Endothelial cell of umbilical vein (primary cell): ENCODE measurements around the gene OR2AJ1. TPM values are rescaled to one million over a fixed set of nuclear protein-coding genes. Genes with fewer than 3 reads are reported as not detected.

ENCODE experiments used
- BruUV-seq: library from RNA; stranded (reverse); fragments of 400-500 nt; replicated peaks from 2 replicates; lab custom pipeline; 2021; lab: Mats Ljungman, UMichigan
- CTCF ChIA-PET: fragments of 300-600, 350-600 bp; sonication (Branson Sonifier 250); formaldehyde crosslinking; loops from one replicate; lab custom pipeline; 2021; ENCODE audit warnings: antibody characterized with exemption, inconsistent platforms; lab: Charles Lee
- POLR2A ChIA-PET: fragments of 300-600, 350-600 bp; sonication (Branson Sonifier 250); formaldehyde crosslinking; loops from one replicate; lab custom pipeline; 2021; ENCODE audit warnings: antibody characterized with exemption, inconsistent platforms; lab: Charles Lee
- DNase-seq: peaks from one replicate; pipeline ENCODE4 v3.0.0-alpha.2; 2011; ENCODE audit warnings: low read depth, low spot score
- FAIRE-seq: peaks from 2 replicates; lab custom pipeline; 2011; peaks lifted over from hg19 to GRCh38; lab: Jason Lieb, UNC
- H2AFZ ChIP-seq: 2 replicates; pipeline ENCODE4 v1.6.0; 2012; ENCODE audit warnings: low read depth, low read length, control low read depth, inconsistent platforms
- H3K27ac ChIP-seq: 2 replicates; pipeline ENCODE4 v1.5.1; 2011; ENCODE audit warnings: low read depth, mild to moderate bottlenecking, control low read depth, low read length, moderate library complexity; ENCODE audit not compliant: insufficient read depth
- H3K27me3 ChIP-seq, 2 experiments: 2 replicates each; pipeline versions ENCODE4 v1.6.0 to v1.6.1; 2011; ENCODE audit warnings: low read length in 2 of 2, mixed read lengths in 1 of 2; ENCODE audit not compliant: control insufficient read depth in 2 of 2, insufficient read depth in 2 of 2
- H3K36me3 ChIP-seq, 2 experiments: 2 replicates in 1 of 2; 3 replicates in 1 of 2; pipeline ENCODE4 v1.5.1; 2011; ENCODE audit warnings: low read length in 2 of 2, mild to moderate bottlenecking in 1 of 2, moderate library complexity in 1 of 2; ENCODE audit not compliant: control insufficient read depth in 2 of 2, insufficient read depth in 2 of 2; ENCODE audit errors: extremely low read depth in 1 of 2
- H3K4me1 ChIP-seq: 3 replicates; pipeline ENCODE4 v1.5.1; 2011; ENCODE audit warnings: mild to moderate bottlenecking, low read length; ENCODE audit not compliant: control insufficient read depth, insufficient read depth; ENCODE audit errors: extremely low read depth
- H3K4me2 ChIP-seq: 2 replicates; pipeline ENCODE4 v1.6.1; 2011; ENCODE audit warnings: low read length, control low read depth, mixed read lengths; ENCODE audit not compliant: insufficient read depth
- H3K4me3 ChIP-seq, 3 experiments: fragments of 200-600 bp in 1 of 3; sonication (generic), shearing (Covaris generic) in 1 of 3; replicated peaks in 1 of 3; 2 replicates each; pipeline ENCODE4 v1.5.1; 2011 to 2016; ENCODE audit warnings: control low read depth in 3 of 3, low read length in 3 of 3, mild to moderate bottlenecking in 2 of 3, inconsistent platforms in 1 of 3, low read depth in 1 of 3, moderate library complexity in 1 of 3; ENCODE audit not compliant: insufficient read depth in 1 of 3
- H3K79me2 ChIP-seq: 2 replicates; pipeline ENCODE4 v1.6.0; 2012; ENCODE audit warnings: low read length, inconsistent platforms; ENCODE audit not compliant: control insufficient read depth, insufficient read depth
- H3K9ac ChIP-seq: replicated peaks from 2 replicates; pipeline ENCODE3; 2011; ENCODE audit warnings: low read length, control low read depth; ENCODE audit not compliant: insufficient read depth; ENCODE audit errors: extremely low read depth
- H3K9me1 ChIP-seq: replicated peaks from 3 replicates; pipeline ENCODE4 v1.6.0; 2011; ENCODE audit warnings: mild to moderate bottlenecking, low read length; ENCODE audit not compliant: control insufficient read depth, insufficient read depth; ENCODE audit errors: extremely low read depth
- H3K9me3 ChIP-seq: replicated peaks from 2 replicates; pipeline ENCODE4 v1.5.1; 2012; ENCODE audit warnings: low read length, inconsistent platforms; ENCODE audit not compliant: control insufficient read depth, insufficient read depth
- H4K20me1 ChIP-seq: replicated peaks from 2 replicates; pipeline ENCODE3; 2011; ENCODE audit warnings: mild to moderate bottlenecking, low read length; ENCODE audit not compliant: control insufficient read depth, insufficient read depth; ENCODE audit errors: extremely low read depth
- EZH2 ChIP-seq: IDR thresholded peaks from 2 replicates; pipeline ENCODE4 v1.6.1; 2012; ENCODE audit warnings: borderline replicate concordance, low read depth, mild to moderate bottlenecking, moderate library complexity, low read length, inconsistent platforms; ENCODE audit not compliant: severe bottlenecking
- FOS ChIP-seq: IDR thresholded peaks from 2 replicates; pipeline ENCODE4 v1.6.1; 2011; ENCODE audit warnings: mild to moderate bottlenecking, low read length, moderate library complexity, borderline replicate concordance; ENCODE audit not compliant: insufficient read depth
- GATA2 ChIP-seq: IDR thresholded peaks from 2 replicates; pipeline ENCODE4 v1.7.0; 2011; ENCODE audit warnings: low read depth, mild to moderate bottlenecking, moderate library complexity, mixed read lengths, low read length; ENCODE audit not compliant: insufficient read length, insufficient read depth
- JUN ChIP-seq: IDR thresholded peaks from 2 replicates; pipeline ENCODE4 v1.6.1; 2011; ENCODE audit warnings: borderline replicate concordance, low read depth; ENCODE audit not compliant: insufficient read length, insufficient read depth
- MYC ChIP-seq: IDR thresholded peaks from one replicate; pipeline ENCODE4 v1.6.1; 2011; ENCODE audit warnings: mild to moderate bottlenecking, low read depth, low read length
- POLR2A ChIP-seq: IDR thresholded peaks from 2 replicates; pipeline ENCODE4 v1.6.1; 2012; ENCODE audit warnings: low read depth, mild to moderate bottlenecking, control low read depth, low read length
- POLR2AphosphoS5 ChIP-seq: IDR thresholded peaks from 2 replicates; pipeline ENCODE4 v1.6.1; 2012; ENCODE audit warnings: low read depth, mild to moderate bottlenecking, control low read depth, low read length, moderate library complexity; ENCODE audit not compliant: insufficient read depth
- dilution Hi-C: fragments of 300-500 bp; cut with MboI; formaldehyde crosslinking; loops from one replicate; pipeline ENCODE4 v1.15.0; 2019; ENCODE audit warnings: low sequenced_read_pairs; ENCODE audit not compliant: extremely low pct_ligation_motif_present
- intact Hi-C: fragments of 100-400 bp; cut with micrococcal nuclease; formaldehyde crosslinking; loops from one replicate; pipeline ENCODE4 v1.10.0; 2022
- polyA plus RNA-seq, 4 experiments: library from polyadenylated mRNA; depleted of rRNA in 3 of 4; stranded (reverse) in 3 of 4; unstranded in 1 of 4; fragments of >200 nt; gene quantifications; 2 replicates each; pipeline versions ENCODE4 v1.2.1 to v1.2.3, GENCODE V29; 2011 to 2012; ENCODE audit warnings: missing spikeins in 1 of 4
- total RNA-seq: library from RNA; stranded (reverse); gene quantifications from 2 replicates; pipeline ENCODE4 v1.2.3, GENCODE V29; 2021
- TF ChIP-seq, protein P1 (sequence below), 2 donors: IDR thresholded peaks; 1 replicate in 1 of 2; 2 replicates in 1 of 2; pipeline ENCODE4 v1.5.1; 2011; ENCODE audit warnings: low read length in 2 of 2, mild to moderate bottlenecking in 2 of 2, moderate library complexity in 2 of 2, control low read depth in 1 of 2, inconsistent platforms in 1 of 2, low read depth in 1 of 2; ENCODE audit not compliant: insufficient read depth in 1 of 2; ENCODE audit errors: extremely low read depth in 1 of 2
- TF ChIP-seq, protein P2 (sequence below): IDR thresholded peaks from 2 replicates; pipeline ENCODE4 v1.6.1; 2011; ENCODE audit not compliant: insufficient read depth, insufficient read length

Gene OR2AJ1
- total and polyA plus RNA-seq, 2 donors (not counting 3 experiments of a cell fraction or from before 2014, with no cell fraction given) = not detected

DNA sequence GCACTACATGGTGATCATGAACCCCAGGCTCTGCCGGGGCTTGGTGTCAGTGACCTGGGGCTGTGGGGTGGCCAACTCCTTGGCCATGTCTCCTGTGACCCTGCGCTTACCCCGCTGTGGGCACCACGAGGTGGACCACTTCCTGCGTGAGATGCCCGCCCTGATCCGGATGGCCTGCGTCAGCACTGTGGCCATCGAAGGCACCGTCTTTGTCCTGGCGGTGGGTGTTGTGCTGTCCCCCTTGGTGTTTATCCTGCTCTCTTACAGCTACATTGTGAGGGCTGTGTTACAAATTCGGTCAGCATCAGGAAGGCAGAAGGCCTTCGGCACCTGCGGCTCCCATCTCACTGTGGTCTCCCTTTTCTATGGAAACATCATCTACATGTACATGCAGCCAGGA lies 28.7 kb upstream of the OR2AJ1 start:
- H2AFZ ChIP-seq = no peak overlapping the region
- no peaks in the 10 kb centered on the region for H3K4me1 ChIP-seq
- H3K27me3 ChIP-seq = no peaks in the 10 kb centered on the region
- DNase-seq = no peak
- peaks cover 2% of the 10 kb centered on the region for H3K9me3 ChIP-seq
- TF ChIP-seq EZH2 = no peak
- TF ChIP-seq, protein P1, sequence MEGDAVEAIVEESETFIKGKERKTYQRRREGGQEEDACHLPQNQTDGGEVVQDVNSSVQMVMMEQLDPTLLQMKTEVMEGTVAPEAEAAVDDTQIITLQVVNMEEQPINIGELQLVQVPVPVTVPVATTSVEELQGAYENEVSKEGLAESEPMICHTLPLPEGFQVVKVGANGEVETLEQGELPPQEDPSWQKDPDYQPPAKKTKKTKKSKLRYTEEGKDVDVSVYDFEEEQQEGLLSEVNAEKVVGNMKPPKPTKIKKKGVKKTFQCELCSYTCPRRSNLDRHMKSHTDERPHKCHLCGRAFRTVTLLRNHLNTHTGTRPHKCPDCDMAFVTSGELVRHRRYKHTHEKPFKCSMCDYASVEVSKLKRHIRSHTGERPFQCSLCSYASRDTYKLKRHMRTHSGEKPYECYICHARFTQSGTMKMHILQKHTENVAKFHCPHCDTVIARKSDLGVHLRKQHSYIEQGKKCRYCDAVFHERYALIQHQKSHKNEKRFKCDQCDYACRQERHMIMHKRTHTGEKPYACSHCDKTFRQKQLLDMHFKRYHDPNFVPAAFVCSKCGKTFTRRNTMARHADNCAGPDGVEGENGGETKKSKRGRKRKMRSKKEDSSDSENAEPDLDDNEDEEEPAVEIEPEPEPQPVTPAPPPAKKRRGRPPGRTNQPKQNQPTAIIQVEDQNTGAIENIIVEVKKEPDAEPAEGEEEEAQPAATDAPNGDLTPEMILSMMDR (IDR thresholded peaks at IDR 0.05; ENCODE audit: extremely low read depth in 1 of 2, insufficient read depth in 1 of 2, low read depth in 1 of 2, low read length in 2 of 2) = no peak
- TF ChIP-seq GATA2 = no peak
- H3K79me2 ChIP-seq = no peaks in the 10 kb centered on the region
- H3K36me3 ChIP-seq = no peaks in the 10 kb centered on the region
- H3K9ac ChIP-seq = no peak overlapping the region
- H4K20me1 ChIP-seq = no peaks in the 10 kb centered on the region
- intact Hi-C loops (no loop called here), dilution Hi-C loops (no loop called here)
- no TSS peak for BruUV-seq
- H3K9me1 ChIP-seq = no peaks in the 10 kb centered on the region
- POLR2A ChIA-PET = no interaction called here
- no peak overlapping the region for H3K4me3 ChIP-seq
- no peak for FAIRE-seq
- H3K4me2 ChIP-seq = no peak overlapping the region
- CTCF ChIA-PET = no interaction called here
- H3K27ac ChIP-seq = no peak overlapping the region

DNA sequence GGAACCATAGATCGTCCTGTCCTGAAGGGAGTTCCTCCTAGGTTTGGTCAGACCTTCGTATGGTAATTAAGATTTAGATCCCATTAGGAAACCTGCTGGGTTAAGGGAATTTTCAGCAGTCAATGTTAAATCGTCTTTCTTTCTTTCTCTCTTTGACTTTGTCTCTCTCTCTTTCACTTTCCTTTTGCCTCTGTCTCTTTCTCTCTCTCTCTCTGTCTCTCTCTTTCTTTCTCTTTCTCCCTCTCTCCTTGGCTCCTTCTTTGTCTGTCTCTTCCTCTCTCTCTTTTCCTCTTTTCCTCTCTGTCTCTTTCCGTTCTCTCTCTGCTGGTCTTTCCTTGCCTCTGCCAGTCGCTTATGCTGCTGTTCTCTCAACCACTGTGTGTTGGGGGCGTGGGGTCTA lies 20.6 kb upstream of the OR2AJ1 start:
- dilution Hi-C loops = no loop called here
- Histone ChIP-seq H3K9me3 (peaks cover 1% of the 10 kb centered on the region), H3K36me3 (no peaks in the 10 kb centered on the region), H3K27me3 (no peaks in the 10 kb centered on the region), H4K20me1 (no peaks in the 10 kb centered on the region), H3K9ac (no peak overlapping the region), H3K9me1 (no peaks in the 10 kb centered on the region), H3K4me2 (no peak overlapping the region), H3K79me2 (no peaks in the 10 kb centered on the region), H3K4me3 (no peak overlapping the region), H3K4me1 (no peaks in the 10 kb centered on the region), H3K27ac (no peak overlapping the region), H2AFZ (no peak overlapping the region)
- TF ChIP-seq POLR2AphosphoS5 (no peak), MYC (no peak), FOS (no peak), GATA2 (no peak), POLR2A (no peak), EZH2 (no peak), JUN (no peak)
- TF ChIP-seq, protein P1 (IDR thresholded peaks at IDR 0.05; ENCODE audit: extremely low read depth in 1 of 2, insufficient read depth in 1 of 2, low read depth in 1 of 2, low read length in 2 of 2) = no peak
- TF ChIP-seq, protein P2, sequence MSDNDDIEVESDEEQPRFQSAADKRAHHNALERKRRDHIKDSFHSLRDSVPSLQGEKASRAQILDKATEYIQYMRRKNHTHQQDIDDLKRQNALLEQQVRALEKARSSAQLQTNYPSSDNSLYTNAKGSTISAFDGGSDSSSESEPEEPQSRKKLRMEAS = no peak
- intact Hi-C loops = no loop called here
- ChIA-PET CTCF (no interaction called here), POLR2A (no interaction called here)
- BruUV-seq = no TSS peak
- FAIRE-seq (no peak), DNase-seq (no peak)
